WTC11 (cell line): ENCODE data around the gene IRF3. TPM values are rescaled to one million over a fixed set of nuclear protein-coding genes. Genes with fewer than 3 reads are reported as not detected.

Experiments
- ATAC-seq: fragments of 200-7000 bp; cut with Tn5 transposase; 2 replicates; pipeline ENCODE4 v1.10.0; 2021; ENCODE audit warnings: mild to moderate bottlenecking, moderate library complexity
- CTCF ChIA-PET: fragments of 300-600 bp; sonication (Branson Sonifier 250); formaldehyde crosslinking; loops from one replicate; lab custom pipeline; 2021; ENCODE audit warnings: antibody characterized with exemption; lab: Charles Lee
- POLR2A ChIA-PET: fragments of 350-600 bp; sonication (Branson Sonifier 250); formaldehyde crosslinking; loops from one replicate; lab custom pipeline; 2021; ENCODE audit warnings: antibody characterized with exemption; lab: Charles Lee
- DNase-seq: peaks from one replicate; pipeline ENCODE4 v3.0.0; 2021; ENCODE audit warnings: low spot score
- H3K27ac Mint-ChIP-seq: 2 replicates; pipeline ENCODE4 v1.8.0; 2021; ENCODE audit warnings: mixed read lengths
- H3K27me3 Mint-ChIP-seq: 2 replicates; pipeline ENCODE4 v1.8.0; 2021; ENCODE audit warnings: low read depth, mild to moderate bottlenecking, moderate library complexity, mixed read lengths
- H3K36me3 Mint-ChIP-seq: 2 replicates; pipeline ENCODE4 v1.8.0; 2021; ENCODE audit warnings: mixed read lengths
- H3K4me1 Mint-ChIP-seq: 2 replicates; pipeline ENCODE4 v1.8.0; 2022; ENCODE audit warnings: mixed read lengths
- H3K4me3 Mint-ChIP-seq: 2 replicates; pipeline ENCODE4 v1.8.0; 2021; ENCODE audit warnings: mild to moderate bottlenecking, moderate library complexity, mixed read lengths
- H3K9me3 Mint-ChIP-seq: 2 replicates; pipeline ENCODE4 v1.8.0; 2021; ENCODE audit warnings: mixed read lengths
- CREM ChIP-seq: sonication (generic); formaldehyde crosslinking; IDR thresholded peaks from 2 replicates; pipeline ENCODE4 v1.8.1; 2022; ENCODE audit warnings: mild to moderate bottlenecking, missing genetic modification reagents, moderate library complexity
- FOXK1 ChIP-seq: sonication (generic); formaldehyde crosslinking; IDR thresholded peaks from 2 replicates; pipeline ENCODE4 v1.8.0; 2022; ENCODE audit warnings: mild to moderate bottlenecking, moderate library complexity, missing genetic modification reagents
- GABPB1 ChIP-seq: sonication (generic); formaldehyde crosslinking; IDR thresholded peaks from 2 replicates; pipeline ENCODE4 v1.8.1; 2023; ENCODE audit warnings: mild to moderate bottlenecking, missing genetic modification reagents
- MXD4 ChIP-seq: fragments of 250-450 bp; sonication (Bioruptor Pico); IDR thresholded peaks from 2 replicates; pipeline ENCODE4 v1.8.0; 2021; ENCODE audit warnings: mild to moderate bottlenecking, moderate library complexity, borderline replicate concordance
- MYBL2 ChIP-seq: sonication (generic); formaldehyde crosslinking; IDR thresholded peaks from 2 replicates; pipeline ENCODE4 v1.8.1; 2023; ENCODE audit warnings: mild to moderate bottlenecking, moderate library complexity, missing genetic modification reagents
- NFATC4 ChIP-seq: fragments of 250-450 bp; sonication (Bioruptor Pico); IDR thresholded peaks from 2 replicates; pipeline ENCODE4 v1.9.0; 2021; ENCODE audit warnings: mild to moderate bottlenecking
- NFE2L1 ChIP-seq: sonication (generic); formaldehyde crosslinking; IDR thresholded peaks from 2 replicates; pipeline ENCODE4 v1.8.1; 2023; ENCODE audit warnings: missing genetic modification reagents
- RELA ChIP-seq: sonication (generic); formaldehyde crosslinking; IDR thresholded peaks from 2 replicates; pipeline ENCODE4 v1.8.1; 2022; ENCODE audit warnings: missing genetic modification reagents, mild to moderate bottlenecking, borderline replicate concordance
- SMAD3 ChIP-seq: sonication (generic); formaldehyde crosslinking; IDR thresholded peaks from 2 replicates; pipeline ENCODE4 v1.8.0; 2022; ENCODE audit warnings: missing genetic modification reagents, mild to moderate bottlenecking, borderline replicate concordance
- SMAD4 ChIP-seq: sonication (generic); formaldehyde crosslinking; IDR thresholded peaks from 2 replicates; pipeline ENCODE4 v1.8.0; 2022; ENCODE audit warnings: mild to moderate bottlenecking, missing genetic modification reagents
- SOX15 ChIP-seq: fragments of 250-450 bp; sonication (Bioruptor Pico); IDR thresholded peaks from 2 replicates; pipeline ENCODE4 v1.9.0; 2021; ENCODE audit warnings: mild to moderate bottlenecking
- SP1 ChIP-seq: sonication (generic); formaldehyde crosslinking; conservative IDR thresholded peaks from 2 replicates; pipeline ENCODE4 v1.8.1; 2022; ENCODE audit warnings: missing genetic modification reagents
- TCF7 ChIP-seq: sonication (generic); formaldehyde crosslinking; IDR thresholded peaks from 2 replicates; pipeline ENCODE4 v1.8.0; 2022; ENCODE audit warnings: mild to moderate bottlenecking, low read depth, missing genetic modification reagents, moderate library complexity
- ZNF396 ChIP-seq: fragments of 250-450 bp; sonication (Bioruptor Pico); IDR thresholded peaks from 2 replicates; pipeline ENCODE4 v1.8.0; 2021; ENCODE audit warnings: mild to moderate bottlenecking, moderate library complexity, borderline replicate concordance
- total RNA-seq: library from RNA; stranded (reverse); gene quantifications from 3 replicates; pipeline ENCODE4 v1.2.3, GENCODE V29; 2021
- TF ChIP-seq, protein P1 (sequence below): sonication (generic); formaldehyde crosslinking; conservative IDR thresholded peaks from 2 replicates; pipeline ENCODE4 v1.8.1; 2022; ENCODE audit warnings: mild to moderate bottlenecking, missing genetic modification reagents
- TF ChIP-seq, protein P2 (sequence below): sonication (generic); formaldehyde crosslinking; IDR thresholded peaks from 2 replicates; pipeline ENCODE4 v1.8.0; 2022; ENCODE audit warnings: mild to moderate bottlenecking, missing genetic modification reagents
- TF ChIP-seq, protein P3 (sequence below): sonication (generic); formaldehyde crosslinking; IDR thresholded peaks from 2 replicates; pipeline ENCODE4 v1.8.0; 2022; ENCODE audit warnings: mild to moderate bottlenecking, missing genetic modification reagents
- TF ChIP-seq, protein P4 (sequence below): fragments of 250-450 bp; sonication (Bioruptor Pico); IDR thresholded peaks from 2 replicates; pipeline ENCODE4 v1.9.0; 2021; ENCODE audit warnings: mild to moderate bottlenecking
- TF ChIP-seq, protein P5 (sequence below): fragments of 250-450 bp; sonication (Bioruptor Pico); IDR thresholded peaks from 2 replicates; pipeline ENCODE4 v1.9.0; 2021; ENCODE audit warnings: mild to moderate bottlenecking, borderline replicate concordance
- TF ChIP-seq, protein P6 (sequence below): sonication (generic); formaldehyde crosslinking; IDR thresholded peaks from 2 replicates; pipeline ENCODE4 v1.8.1; 2022; ENCODE audit warnings: low read depth, mild to moderate bottlenecking, moderate library complexity, missing genetic modification reagents, borderline replicate concordance
- TF ChIP-seq, protein P7 (sequence below): sonication (generic); formaldehyde crosslinking; IDR thresholded peaks from 2 replicates; pipeline ENCODE4 v1.8.1; 2023; ENCODE audit warnings: mild to moderate bottlenecking, moderate library complexity, missing genetic modification reagents

The IRF3 gene
- total RNA-seq, 1 experiment from 2014 or later, result 165 TPM

DNA sequence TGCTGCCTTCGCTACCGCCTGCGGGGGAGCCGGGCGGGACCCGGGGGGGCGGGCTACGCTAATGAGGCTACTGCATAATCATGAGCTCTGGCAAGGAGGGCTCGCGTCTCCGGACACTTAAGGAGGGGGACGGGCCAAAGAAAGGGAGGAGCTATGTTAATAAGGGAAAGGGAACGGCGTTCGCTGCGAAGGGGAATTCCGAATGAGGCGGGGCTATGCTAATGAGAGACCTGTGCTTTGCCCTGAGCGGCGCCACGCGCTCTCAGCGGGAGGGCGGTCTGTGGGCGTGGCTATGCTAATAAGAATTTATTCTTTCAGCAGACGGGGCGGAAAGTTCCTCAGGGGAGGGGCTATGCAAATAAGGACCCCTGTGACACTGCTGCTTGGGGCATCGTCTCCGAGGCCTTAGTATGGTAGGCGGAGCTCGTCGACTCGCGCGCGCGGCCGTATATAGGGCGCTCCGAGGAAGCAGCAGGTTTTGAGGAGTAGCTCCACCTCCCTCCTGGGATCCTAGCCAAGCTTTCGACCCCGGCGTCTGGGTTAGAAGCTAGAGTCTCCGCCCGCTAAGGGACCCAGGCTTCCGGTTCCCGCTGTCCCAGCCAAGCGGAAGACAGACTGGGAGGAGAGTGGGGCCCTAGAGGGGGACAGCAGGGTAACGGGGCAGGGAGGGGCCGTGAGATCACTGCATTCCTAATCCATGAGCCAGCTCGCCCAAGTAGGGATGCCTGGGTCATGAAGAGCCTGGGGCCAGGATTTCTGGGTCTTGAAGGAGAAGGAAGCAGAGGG lies 25.4 kb downstream of the IRF3 start, which contains the start of gene RRAS (continued):
- TF ChIP-seq, protein P1, sequence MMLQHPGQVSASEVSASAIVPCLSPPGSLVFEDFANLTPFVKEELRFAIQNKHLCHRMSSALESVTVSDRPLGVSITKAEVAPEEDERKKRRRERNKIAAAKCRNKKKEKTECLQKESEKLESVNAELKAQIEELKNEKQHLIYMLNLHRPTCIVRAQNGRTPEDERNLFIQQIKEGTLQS, result 0 out of 2 replicates have a peak, but pooled peaks have one; percentile 50
- no peak for TF ChIP-seq ZNF396 (CRISPR knock-in tag)
- TF ChIP-seq CREM, result peak; percentile 23; the same call in 1 of the 2 replicates
- peak; percentile 53; the same call in 1 of the 2 replicates for TF ChIP-seq GABPB1 (CRISPR knock-in tag)
- TF ChIP-seq, protein P2, sequence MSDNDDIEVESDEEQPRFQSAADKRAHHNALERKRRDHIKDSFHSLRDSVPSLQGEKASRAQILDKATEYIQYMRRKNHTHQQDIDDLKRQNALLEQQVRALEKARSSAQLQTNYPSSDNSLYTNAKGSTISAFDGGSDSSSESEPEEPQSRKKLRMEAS (CRISPR knock-in tag), result peak; percentile 71; the same call in 1 of the 2 replicates
- TF ChIP-seq SMAD4 (CRISPR knock-in tag), result 0 out of 2 replicates have a peak, but pooled peaks have one; percentile 30
- peak; percentile 59 for TF ChIP-seq SP1 (CRISPR knock-in tag)
- no peak for TF ChIP-seq RELA (CRISPR knock-in tag)
- 0 out of 2 replicates have a peak, but pooled peaks have one; percentile 9 for TF ChIP-seq FOXK1

DNA sequence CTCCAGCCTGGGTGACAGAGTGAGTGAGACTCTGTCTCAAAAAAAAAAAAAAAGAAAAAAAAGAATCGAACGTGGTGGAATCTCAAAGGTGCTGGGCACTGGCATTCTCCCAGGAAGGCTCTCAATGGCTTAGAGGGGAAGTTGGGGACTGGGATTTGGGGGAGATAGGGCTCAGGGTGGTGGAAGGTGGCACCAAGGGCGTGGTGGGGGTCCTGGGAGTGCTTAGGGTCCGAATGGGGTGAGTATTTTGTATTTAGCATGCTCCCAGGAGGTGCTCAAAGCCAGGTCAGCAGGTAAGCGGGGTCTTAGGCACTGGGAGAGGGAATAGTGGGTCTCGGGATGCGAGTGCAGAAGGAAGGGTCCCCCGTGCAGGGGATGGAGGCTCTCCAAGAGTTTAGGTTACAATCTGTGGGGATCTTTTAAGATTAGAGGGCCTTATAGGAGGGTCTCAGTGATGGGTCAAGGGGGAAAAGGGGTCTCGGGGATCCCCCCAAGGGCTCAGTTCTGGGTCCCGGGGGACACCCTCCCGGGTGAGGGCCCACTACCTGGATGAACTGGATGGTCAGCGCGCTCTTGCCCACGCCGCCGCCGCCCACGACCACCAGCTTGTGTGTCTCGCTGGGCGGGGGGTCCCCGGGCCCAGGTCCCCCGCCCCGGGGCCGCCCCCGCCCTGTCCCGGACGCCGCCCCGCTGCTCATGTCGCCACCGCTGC lies 26.1 kb downstream of the IRF3 start:
- no peak for TF ChIP-seq MXD4 (CRISPR knock-in tag)
- TF ChIP-seq TCF7, result no peak
- TF ChIP-seq, protein P3, sequence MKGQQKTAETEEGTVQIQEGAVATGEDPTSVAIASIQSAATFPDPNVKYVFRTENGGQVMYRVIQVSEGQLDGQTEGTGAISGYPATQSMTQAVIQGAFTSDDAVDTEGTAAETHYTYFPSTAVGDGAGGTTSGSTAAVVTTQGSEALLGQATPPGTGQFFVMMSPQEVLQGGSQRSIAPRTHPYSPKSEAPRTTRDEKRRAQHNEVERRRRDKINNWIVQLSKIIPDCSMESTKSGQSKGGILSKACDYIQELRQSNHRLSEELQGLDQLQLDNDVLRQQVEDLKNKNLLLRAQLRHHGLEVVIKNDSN (CRISPR knock-in tag), result no peak
- no peak for TF ChIP-seq NFE2L1 (CRISPR knock-in tag)
- TF ChIP-seq CREM, result no peak
- no peak for TF ChIP-seq SMAD3 (CRISPR knock-in tag)
- TF ChIP-seq, protein P4, sequence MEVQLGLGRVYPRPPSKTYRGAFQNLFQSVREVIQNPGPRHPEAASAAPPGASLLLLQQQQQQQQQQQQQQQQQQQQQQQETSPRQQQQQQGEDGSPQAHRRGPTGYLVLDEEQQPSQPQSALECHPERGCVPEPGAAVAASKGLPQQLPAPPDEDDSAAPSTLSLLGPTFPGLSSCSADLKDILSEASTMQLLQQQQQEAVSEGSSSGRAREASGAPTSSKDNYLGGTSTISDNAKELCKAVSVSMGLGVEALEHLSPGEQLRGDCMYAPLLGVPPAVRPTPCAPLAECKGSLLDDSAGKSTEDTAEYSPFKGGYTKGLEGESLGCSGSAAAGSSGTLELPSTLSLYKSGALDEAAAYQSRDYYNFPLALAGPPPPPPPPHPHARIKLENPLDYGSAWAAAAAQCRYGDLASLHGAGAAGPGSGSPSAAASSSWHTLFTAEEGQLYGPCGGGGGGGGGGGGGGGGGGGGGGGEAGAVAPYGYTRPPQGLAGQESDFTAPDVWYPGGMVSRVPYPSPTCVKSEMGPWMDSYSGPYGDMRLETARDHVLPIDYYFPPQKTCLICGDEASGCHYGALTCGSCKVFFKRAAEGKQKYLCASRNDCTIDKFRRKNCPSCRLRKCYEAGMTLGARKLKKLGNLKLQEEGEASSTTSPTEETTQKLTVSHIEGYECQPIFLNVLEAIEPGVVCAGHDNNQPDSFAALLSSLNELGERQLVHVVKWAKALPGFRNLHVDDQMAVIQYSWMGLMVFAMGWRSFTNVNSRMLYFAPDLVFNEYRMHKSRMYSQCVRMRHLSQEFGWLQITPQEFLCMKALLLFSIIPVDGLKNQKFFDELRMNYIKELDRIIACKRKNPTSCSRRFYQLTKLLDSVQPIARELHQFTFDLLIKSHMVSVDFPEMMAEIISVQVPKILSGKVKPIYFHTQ (CRISPR knock-in tag), result no peak
- TF ChIP-seq, protein P5, sequence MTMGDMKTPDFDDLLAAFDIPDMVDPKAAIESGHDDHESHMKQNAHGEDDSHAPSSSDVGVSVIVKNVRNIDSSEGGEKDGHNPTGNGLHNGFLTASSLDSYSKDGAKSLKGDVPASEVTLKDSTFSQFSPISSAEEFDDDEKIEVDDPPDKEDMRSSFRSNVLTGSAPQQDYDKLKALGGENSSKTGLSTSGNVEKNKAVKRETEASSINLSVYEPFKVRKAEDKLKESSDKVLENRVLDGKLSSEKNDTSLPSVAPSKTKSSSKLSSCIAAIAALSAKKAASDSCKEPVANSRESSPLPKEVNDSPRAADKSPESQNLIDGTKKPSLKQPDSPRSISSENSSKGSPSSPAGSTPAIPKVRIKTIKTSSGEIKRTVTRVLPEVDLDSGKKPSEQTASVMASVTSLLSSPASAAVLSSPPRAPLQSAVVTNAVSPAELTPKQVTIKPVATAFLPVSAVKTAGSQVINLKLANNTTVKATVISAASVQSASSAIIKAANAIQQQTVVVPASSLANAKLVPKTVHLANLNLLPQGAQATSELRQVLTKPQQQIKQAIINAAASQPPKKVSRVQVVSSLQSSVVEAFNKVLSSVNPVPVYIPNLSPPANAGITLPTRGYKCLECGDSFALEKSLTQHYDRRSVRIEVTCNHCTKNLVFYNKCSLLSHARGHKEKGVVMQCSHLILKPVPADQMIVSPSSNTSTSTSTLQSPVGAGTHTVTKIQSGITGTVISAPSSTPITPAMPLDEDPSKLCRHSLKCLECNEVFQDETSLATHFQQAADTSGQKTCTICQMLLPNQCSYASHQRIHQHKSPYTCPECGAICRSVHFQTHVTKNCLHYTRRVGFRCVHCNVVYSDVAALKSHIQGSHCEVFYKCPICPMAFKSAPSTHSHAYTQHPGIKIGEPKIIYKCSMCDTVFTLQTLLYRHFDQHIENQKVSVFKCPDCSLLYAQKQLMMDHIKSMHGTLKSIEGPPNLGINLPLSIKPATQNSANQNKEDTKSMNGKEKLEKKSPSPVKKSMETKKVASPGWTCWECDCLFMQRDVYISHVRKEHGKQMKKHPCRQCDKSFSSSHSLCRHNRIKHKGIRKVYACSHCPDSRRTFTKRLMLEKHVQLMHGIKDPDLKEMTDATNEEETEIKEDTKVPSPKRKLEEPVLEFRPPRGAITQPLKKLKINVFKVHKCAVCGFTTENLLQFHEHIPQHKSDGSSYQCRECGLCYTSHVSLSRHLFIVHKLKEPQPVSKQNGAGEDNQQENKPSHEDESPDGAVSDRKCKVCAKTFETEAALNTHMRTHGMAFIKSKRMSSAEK (CRISPR knock-in tag), result no peak
- TF ChIP-seq MYBL2 (CRISPR knock-in tag), result no peak
- TF ChIP-seq NFATC4 (CRISPR knock-in tag), result no peak
- TF ChIP-seq, protein P6, sequence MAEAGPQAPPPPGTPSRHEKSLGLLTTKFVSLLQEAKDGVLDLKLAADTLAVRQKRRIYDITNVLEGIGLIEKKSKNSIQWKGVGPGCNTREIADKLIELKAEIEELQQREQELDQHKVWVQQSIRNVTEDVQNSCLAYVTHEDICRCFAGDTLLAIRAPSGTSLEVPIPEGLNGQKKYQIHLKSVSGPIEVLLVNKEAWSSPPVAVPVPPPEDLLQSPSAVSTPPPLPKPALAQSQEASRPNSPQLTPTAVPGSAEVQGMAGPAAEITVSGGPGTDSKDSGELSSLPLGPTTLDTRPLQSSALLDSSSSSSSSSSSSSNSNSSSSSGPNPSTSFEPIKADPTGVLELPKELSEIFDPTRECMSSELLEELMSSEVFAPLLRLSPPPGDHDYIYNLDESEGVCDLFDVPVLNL (CRISPR knock-in tag), result no peak
- TF ChIP-seq SOX15 (CRISPR knock-in tag), result no peak
- TF ChIP-seq, protein P7, sequence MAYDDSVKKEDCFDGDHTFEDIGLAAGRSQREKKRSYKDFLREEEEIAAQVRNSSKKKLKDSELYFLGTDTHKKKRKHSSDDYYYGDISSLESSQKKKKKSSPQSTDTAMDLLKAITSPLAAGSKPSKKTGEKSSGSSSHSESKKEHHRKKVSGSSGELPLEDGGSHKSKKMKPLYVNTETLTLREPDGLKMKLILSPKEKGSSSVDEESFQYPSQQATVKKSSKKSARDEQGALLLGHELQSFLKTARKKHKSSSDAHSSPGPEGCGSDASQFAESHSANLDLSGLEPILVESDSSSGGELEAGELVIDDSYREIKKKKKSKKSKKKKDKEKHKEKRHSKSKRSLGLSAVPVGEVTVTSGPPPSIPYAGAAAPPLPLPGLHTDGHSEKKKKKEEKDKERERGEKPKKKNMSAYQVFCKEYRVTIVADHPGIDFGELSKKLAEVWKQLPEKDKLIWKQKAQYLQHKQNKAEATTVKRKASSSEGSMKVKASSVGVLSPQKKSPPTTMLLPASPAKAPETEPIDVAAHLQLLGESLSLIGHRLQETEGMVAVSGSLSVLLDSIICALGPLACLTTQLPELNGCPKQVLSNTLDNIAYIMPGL, result no peak
- ATAC-seq (no peak), DNase-seq (no peak)
- POLR2A ChIA-PET, result interaction anchor here (0.6 to 2.1 kb wide), 15 partner anchors 9 to 174 kb away, joined by 3 to 30 read pairs (median 4); partner anchors contain the start of genes AP2A1, FUZ, PRMT1 and PRR12
- Mint-ChIP-seq H3K4me3 (peak overlapping the region; percentile 99), H3K36me3 (no peaks in the 10 kb centered on the region; the same call in 1 of the 2 replicates), H3K27ac (no peak overlapping the region; the same call in 1 of the 2 replicates), H3K27me3 (peaks cover 36% of the 10 kb centered on the region), H3K9me3 (no peaks in the 10 kb centered on the region), H3K4me1 (peaks cover 65% of the 10 kb centered on the region)
- CTCF ChIA-PET, result interaction anchor here (0.8 to 4.7 kb wide), 19 partner anchors 8 to 174 kb away, joined by 3 to 108 read pairs (median 5); partner anchors contain the start of genes CPT1C, FUZ, PRMT1 and RCN3
